Peyer's patch (tissue), 4 donors: ENCODE results near the gene NNMT.

Experiments
- POLR2A ChIP-seq, 2 donors: fragments of 450-650 bp; IDR thresholded peaks; one replicate each; pipeline ENCODE4 v1.5.1; 2017; ENCODE audit warnings: antibody characterized with exemption in 2 of 2, mild to moderate bottlenecking in 2 of 2, moderate library complexity in 2 of 2
- TF ChIP-seq, protein P1 (sequence below), 6 experiments: fragments of 450-650 bp in 4 of 6; fragments of 200-600 bp in 2 of 6; sonication (generic) in 1 of 6; IDR thresholded peaks; one replicate each; pipeline ENCODE4 v1.5.1; 2017 to 2019; ENCODE audit warnings: antibody characterized with exemption in 6 of 6, mild to moderate bottlenecking in 3 of 6, moderate library complexity in 1 of 6

DNA sequence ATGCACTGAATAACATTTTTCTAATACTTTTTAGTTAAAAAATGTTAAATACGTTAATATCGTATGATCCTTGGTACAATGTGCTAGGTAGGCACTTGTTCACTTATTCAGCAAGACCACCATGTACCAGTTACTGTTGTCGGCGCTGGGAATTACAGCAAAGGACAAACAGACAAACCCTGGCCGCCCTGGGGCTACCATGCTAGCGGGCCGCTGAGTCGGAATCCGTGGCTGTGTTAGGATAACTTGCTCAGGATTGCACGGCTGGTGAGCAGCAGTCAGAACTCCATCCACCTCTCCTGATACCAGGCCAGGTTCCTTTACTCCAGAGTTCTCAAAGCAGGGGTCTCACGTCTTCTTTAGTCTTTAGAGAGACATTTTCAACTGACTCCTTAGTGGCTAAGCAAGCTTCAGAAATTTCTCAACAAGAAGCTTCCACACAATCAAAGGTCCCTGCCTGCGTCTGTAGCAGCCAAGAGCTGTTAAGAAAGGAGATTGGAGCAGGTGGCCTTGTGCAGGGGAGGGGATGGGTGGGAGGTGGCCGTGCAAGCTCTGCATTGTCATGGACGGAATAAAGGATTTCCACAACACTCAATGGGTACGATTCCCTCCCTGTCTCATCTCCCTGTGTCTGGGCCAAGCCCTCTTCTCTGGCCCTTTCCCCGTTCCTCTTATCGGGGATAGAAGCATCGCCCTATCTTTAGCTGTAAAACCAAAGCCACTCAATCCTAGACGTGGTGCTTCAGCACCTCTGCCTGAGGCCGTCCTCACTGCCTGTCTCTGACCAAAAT lies 39.8 kb upstream of the NNMT start:
- TF ChIP-seq, protein P1, sequence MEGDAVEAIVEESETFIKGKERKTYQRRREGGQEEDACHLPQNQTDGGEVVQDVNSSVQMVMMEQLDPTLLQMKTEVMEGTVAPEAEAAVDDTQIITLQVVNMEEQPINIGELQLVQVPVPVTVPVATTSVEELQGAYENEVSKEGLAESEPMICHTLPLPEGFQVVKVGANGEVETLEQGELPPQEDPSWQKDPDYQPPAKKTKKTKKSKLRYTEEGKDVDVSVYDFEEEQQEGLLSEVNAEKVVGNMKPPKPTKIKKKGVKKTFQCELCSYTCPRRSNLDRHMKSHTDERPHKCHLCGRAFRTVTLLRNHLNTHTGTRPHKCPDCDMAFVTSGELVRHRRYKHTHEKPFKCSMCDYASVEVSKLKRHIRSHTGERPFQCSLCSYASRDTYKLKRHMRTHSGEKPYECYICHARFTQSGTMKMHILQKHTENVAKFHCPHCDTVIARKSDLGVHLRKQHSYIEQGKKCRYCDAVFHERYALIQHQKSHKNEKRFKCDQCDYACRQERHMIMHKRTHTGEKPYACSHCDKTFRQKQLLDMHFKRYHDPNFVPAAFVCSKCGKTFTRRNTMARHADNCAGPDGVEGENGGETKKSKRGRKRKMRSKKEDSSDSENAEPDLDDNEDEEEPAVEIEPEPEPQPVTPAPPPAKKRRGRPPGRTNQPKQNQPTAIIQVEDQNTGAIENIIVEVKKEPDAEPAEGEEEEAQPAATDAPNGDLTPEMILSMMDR (IDR thresholded peaks at IDR 0.05): no peak
- no peak for TF ChIP-seq POLR2A (IDR thresholded peaks at IDR 0.05)
